ENCODE results near the gene RRP36.

Gene RRP36

DNA sequence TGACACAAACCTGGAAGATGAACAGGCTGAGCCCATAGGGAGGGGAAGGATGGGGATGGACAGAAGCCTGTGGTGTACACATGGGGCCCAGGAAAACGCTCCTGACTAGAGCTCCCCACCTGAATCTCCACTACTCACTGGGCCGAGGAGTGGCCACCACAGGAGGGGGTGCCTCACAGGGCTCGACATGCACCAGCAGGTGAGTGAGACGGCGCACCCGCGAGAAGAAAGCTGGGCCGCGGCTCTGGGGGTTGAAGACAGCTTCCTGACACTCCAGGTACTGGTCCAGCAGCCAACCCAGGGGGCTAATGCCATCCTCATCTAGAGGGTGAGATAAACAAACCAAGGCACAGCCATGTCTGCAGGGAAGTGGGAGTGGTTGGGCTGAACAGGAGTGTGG is 21.9 kb downstream of the RRP36 start:
- no peak for DNase-seq (ENCODE audit: low read depth)
- no peak overlapping the region for H3K4me3 ChIP-seq (ENCODE audit: low read depth, low read length)
- TF ChIP-seq, protein P1, sequence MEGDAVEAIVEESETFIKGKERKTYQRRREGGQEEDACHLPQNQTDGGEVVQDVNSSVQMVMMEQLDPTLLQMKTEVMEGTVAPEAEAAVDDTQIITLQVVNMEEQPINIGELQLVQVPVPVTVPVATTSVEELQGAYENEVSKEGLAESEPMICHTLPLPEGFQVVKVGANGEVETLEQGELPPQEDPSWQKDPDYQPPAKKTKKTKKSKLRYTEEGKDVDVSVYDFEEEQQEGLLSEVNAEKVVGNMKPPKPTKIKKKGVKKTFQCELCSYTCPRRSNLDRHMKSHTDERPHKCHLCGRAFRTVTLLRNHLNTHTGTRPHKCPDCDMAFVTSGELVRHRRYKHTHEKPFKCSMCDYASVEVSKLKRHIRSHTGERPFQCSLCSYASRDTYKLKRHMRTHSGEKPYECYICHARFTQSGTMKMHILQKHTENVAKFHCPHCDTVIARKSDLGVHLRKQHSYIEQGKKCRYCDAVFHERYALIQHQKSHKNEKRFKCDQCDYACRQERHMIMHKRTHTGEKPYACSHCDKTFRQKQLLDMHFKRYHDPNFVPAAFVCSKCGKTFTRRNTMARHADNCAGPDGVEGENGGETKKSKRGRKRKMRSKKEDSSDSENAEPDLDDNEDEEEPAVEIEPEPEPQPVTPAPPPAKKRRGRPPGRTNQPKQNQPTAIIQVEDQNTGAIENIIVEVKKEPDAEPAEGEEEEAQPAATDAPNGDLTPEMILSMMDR (IDR thresholded peaks at IDR 0.05; ENCODE audit: control insufficient read depth, extremely low read depth, insufficient read depth): no peak

DNA sequence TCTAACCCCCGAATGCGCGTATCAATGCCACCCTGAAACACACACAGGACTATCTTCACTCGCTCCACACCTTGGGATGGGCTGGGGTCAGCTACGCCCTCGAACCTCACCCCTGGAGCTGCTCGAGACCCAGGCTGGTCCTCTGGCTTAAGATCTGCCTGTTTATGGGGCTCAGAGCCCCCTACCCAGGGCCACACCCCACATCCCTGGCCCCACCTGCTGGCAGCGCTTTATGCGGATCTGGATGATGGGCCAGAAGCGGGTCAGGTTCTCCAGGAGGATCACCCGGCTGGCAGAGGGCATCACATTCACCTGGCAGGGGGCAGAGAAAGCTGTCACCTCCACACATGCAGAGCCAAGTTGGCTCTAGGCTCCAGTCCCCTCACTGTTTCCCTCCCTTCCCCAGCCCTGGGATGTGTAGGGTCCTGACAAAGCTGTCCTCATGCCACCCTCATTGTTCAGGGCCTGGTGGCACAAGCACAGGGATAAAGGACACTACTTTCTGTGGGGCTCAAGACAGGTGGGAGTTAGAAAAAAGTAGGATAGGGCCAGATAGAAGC is 24.0 kb downstream of the RRP36 start:
- TF ChIP-seq, protein P1 (IDR thresholded peaks at IDR 0.05; ENCODE audit: control insufficient read depth, extremely low read depth, insufficient read depth): no peak
- H3K4me3 ChIP-seq (ENCODE audit: low read depth, low read length): no peak overlapping the region
- DNase-seq (ENCODE audit: low read depth): no peak

DNA sequence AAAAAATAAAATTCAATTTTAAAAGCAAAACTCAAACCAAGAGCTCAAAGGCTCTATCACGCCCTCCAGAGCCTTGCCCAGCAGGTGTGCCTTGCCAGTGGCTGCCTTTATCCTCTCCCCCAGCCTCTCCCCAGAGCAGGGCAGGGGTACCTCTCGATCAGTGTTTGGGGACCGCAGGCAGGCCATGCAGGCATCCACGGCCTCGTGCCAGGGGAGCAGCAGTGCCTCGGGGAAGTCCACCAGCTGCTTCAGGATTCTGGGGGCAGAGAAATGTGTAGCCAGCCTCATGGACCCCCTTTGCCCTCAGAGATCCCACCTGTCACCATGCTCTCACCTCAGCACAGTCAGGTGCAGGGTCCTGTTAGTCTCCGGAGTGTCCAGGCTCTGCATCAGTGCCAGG is 26.6 kb downstream of the RRP36 start:
- DNase-seq (ENCODE audit: low read depth): no peak
- TF ChIP-seq, protein P1 (IDR thresholded peaks at IDR 0.05; ENCODE audit: control insufficient read depth, extremely low read depth, insufficient read depth): no peak
- H3K4me3 ChIP-seq (ENCODE audit: low read depth, low read length): no peak overlapping the region

DNA sequence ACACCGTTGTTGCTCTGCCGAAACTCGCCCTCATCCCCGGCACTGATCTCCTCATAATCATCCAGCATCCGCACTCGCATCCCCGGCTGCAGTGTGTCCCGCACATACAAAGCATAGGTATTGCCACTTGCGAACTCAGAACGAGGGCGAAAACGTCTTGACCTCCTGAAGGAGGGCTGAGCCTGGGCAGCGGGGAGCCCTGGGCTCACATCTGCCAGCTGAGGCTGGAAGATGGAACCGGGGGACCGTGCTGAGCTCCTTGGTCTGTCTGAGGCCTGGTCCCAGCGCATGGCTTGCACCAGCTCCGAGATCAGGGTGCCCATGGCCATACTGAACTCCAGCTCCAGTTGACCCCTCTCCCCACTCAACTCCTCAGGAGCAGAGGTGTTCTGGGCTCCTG is 29.6 kb downstream of the RRP36 start:
- H3K4me3 ChIP-seq (ENCODE audit: low read depth, low read length): no peak overlapping the region
- TF ChIP-seq, protein P1 (IDR thresholded peaks at IDR 0.05; ENCODE audit: control insufficient read depth, extremely low read depth, insufficient read depth): no peak
- no peak for DNase-seq (ENCODE audit: low read depth)

DNA sequence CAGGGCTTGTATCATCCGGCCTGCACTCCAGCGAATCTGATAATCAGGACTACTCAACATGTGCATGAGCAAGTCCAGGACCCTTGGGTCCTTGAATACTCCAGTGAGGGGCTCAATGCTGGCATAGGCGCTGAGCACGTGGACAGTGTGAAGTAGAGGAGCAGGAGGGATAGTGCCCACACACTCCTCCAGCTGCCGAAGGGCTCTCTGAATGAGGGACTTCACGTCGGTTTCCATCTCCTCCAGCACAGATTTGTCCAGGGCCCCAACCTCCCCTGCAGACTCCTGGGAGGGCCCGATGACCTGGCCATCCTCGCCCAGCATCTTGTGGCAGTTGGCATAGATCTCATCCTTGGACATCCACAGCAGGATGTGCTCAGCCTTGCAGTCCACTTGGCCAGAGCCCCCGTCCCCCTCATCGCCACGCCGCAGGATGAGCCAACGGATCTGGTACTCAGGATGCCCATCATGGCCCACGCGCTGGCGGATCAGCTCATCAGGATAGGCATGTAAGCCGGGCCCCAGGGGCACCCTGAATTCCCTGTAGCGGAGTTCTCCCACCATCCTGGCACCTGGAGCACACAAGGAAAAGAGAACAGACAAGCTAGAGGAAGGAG is 30.9 kb downstream of the RRP36 start:
- DNase-seq (ENCODE audit: low read depth): no peak
- TF ChIP-seq, protein P1 (IDR thresholded peaks at IDR 0.05; ENCODE audit: control insufficient read depth, extremely low read depth, insufficient read depth): no peak

DNA sequence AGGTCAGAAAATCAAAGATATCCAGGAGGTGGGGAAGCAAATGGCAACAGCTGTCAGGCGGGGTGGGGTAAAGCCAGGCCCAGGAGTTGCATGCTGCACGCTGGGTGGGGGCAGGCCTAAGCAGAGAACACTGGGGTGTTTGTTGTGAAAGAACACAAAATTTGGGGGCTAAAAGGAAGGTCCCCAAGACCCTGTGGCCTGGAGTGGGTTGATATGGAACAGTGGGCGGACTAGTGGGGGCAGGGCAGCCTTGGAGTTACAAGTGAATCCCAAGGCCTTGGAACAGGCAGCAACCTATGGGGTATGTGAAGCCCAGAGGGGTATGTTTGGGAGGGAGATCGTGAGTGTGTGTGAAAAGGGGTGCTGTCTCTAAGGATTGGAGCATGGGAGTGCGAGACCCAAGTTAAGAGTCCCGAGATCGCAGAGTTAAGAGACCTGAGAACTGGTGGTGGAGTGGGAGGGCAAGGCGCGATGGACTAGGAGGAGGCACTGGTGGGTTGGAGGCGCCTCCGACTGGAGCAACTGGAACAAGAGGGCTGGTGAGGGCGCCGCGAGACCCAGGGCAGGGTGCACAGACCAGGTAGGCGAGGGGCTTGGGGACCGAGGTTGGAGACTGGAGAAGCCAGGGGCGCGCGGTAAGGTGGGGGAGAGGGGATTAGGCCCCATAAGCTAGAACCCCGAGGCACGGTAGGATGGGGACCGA is 31.6 kb downstream of the RRP36 start:
- H3K4me3 ChIP-seq (ENCODE audit: low read depth, low read length): peak overlapping the region; percentile 94
- TF ChIP-seq, protein P1 (IDR thresholded peaks at IDR 0.05; ENCODE audit: control insufficient read depth, extremely low read depth, insufficient read depth): no peak
- DNase-seq (ENCODE audit: low read depth): no peak

More for the DNA sequence above, 30.9 kb downstream of the RRP36 start:
- peak overlapping the region; percentile 94 for H3K4me3 ChIP-seq (ENCODE audit: low read depth, low read length)
